H1 (cell line): ENCODE data around the gene BIN1. TPM values are rescaled to one million over a fixed set of nuclear protein-coding genes. Genes with fewer than 3 reads are reported as not detected.

Experiments
- CTBP2 ChIP-seq: IDR thresholded peaks from 2 replicates; pipeline ENCODE4 v1.7.0; 2011; ENCODE audit warnings: borderline replicate concordance, mild to moderate bottlenecking, moderate library complexity, mixed read lengths, low read length; ENCODE audit not compliant: insufficient read depth, insufficient read length
- KDM1A ChIP-seq: fragments of 200-600, 300-600 bp; sonication (generic); IDR thresholded peaks from 2 replicates; pipeline ENCODE4 v1.7.1; 2016; ENCODE audit warnings: mild to moderate bottlenecking, low read length, borderline replicate concordance
- polyA plus RNA-seq, 7 experiments: library from polyadenylated mRNA; depleted of rRNA in 3 of 7; stranded (reverse) in 5 of 7; unstranded in 2 of 7; fragments of >200 nt in 5 of 7; fragments of 200-250 nt in 2 of 7; gene quantifications; 1 replicate in 5 of 7; 2 replicates in 1 of 7; 4 replicates in 1 of 7; pipeline versions ENCODE4 v1.2.1 to v1.2.3, GENCODE V29; 2011 to 2013; ENCODE audit warnings: missing spikeins in 2 of 7, mixed read lengths in 2 of 7
- total RNA-seq: library from RNA; stranded (reverse); fragmentation: NEBNext Ultra II Directional; extraction: Animal tissue kit (Norgen Biotek cat#: 25700); gene quantifications from 2 replicates; pipeline ENCODE4 v1.2.1, GENCODE V29; 2021

The BIN1 gene
- total and polyA plus RNA-seq, 2 of the 8 experiments (the other 6 are each of a cell fraction or from before 2014, with no cell fraction given): 23.6 to 35.6 TPM

DNA sequence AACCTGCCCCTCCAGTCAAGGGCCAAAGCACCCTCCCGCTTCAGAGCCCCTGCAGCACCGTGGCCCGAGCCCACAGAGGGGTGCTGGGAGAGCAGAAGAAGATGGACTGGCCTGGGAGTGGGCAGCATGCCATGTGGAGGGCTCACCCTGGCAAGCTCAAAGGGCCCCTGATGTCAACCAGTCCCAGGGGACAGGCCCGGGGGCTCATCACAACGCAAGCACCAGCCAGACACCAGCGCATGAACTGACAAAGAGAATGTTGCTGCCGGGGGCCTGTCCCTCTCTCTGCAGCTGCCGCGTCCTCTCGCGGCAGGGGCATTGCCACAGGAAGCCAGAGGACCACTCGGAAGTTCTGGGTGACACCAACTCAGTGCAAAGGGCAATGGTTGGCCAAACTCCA, 30.3 kb upstream of the BIN1 start (continued):
- no peak for TF ChIP-seq KDM1A
- no peak for TF ChIP-seq CTBP2
